ENCODE data around the gene ARID1A.

DNA sequence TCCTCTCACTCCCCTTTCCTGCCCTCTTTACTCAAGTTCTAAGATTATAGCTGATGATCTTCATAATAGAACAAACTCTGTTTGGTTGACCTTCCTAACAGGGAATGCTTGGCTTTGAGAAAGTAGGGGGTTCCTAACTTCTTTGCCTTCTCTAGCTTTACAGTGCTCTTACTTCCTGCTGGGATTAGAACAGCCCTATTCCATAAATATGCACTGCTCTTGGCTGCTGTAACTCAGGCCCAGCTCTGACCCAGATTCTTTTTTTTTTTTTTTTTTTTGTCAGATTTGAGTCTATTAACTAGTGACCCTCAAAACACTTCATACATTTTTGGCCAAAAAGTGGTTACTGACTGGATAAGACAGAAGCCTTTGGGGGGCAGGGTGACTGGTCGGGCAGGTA is 52.5 kb downstream of the ARID1A start:
- TF ChIP-seq, protein P1, sequence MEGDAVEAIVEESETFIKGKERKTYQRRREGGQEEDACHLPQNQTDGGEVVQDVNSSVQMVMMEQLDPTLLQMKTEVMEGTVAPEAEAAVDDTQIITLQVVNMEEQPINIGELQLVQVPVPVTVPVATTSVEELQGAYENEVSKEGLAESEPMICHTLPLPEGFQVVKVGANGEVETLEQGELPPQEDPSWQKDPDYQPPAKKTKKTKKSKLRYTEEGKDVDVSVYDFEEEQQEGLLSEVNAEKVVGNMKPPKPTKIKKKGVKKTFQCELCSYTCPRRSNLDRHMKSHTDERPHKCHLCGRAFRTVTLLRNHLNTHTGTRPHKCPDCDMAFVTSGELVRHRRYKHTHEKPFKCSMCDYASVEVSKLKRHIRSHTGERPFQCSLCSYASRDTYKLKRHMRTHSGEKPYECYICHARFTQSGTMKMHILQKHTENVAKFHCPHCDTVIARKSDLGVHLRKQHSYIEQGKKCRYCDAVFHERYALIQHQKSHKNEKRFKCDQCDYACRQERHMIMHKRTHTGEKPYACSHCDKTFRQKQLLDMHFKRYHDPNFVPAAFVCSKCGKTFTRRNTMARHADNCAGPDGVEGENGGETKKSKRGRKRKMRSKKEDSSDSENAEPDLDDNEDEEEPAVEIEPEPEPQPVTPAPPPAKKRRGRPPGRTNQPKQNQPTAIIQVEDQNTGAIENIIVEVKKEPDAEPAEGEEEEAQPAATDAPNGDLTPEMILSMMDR (IDR thresholded peaks at IDR 0.05), result no peak
- TF ChIP-seq EZH2 (IDR thresholded peaks at IDR 0.05), result no peak
- TF ChIP-seq EZH2phosphoT487 (IDR thresholded peaks at IDR 0.05), result no peak

Data from neural progenitor cell (in vitro differentiated cells).